RWPE1 (cell line): ENCODE measurements around the gene HRCT1.

Experiments
- CTCF ChIA-PET: fragments of 350-600 bp; sonication (Branson Sonifier 250); formaldehyde crosslinking; extraction: SDS; loops from one replicate; lab custom pipeline; 2021; lab: Yijun Ruan, JAX
- POLR2A ChIA-PET: fragments of 400-600 bp; formaldehyde crosslinking; extraction: SDS; loops from one replicate; lab custom pipeline; 2020; ENCODE audit warnings: antibody characterized with exemption; ENCODE audit not compliant: low non-redundant PET; lab: Yijun Ruan, JAX
- DNase-seq: peaks from one replicate; pipeline ENCODE4 v3.0.0; 2012; ENCODE audit warnings: low spot score
- H3K27ac ChIP-seq: fragments of 450-650 bp; 2 replicates; pipeline ENCODE4 v1.5.1; 2017
- TF ChIP-seq, protein P1 (sequence below): fragments of 450-650 bp; conservative IDR thresholded peaks from 2 replicates; pipeline ENCODE4 v1.5.1; 2017; ENCODE audit warnings: low read depth, mild to moderate bottlenecking

The HRCT1 gene

DNA sequence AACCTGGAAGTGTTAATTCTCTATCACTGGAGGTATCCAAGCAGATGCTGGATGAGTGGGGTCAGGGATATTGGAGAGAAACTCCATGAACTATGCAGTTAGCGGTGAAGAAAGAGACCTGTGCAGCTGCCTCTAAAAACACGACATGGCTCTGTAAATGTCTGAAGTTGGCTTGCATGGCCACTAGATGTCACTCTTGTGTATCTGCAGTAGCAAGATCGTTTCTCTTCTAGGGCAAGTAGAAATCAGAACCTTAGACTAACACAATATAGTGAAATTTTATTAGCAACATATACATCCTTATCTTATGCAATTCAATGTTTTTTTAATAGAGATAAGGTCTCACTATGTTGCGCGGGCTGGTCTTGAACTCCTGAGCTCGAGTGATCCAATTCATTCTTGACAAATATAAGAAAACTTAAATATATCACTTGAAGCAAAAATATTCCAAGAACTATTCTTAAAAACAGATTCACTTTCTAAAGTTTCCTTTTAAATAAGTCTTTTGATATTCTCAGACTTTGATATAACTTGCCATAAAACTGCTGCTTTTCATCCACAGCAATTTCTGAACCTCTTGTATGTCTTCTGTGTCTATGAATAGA, 49.0 kb downstream of the HRCT1 start:
- CTCF ChIA-PET: interaction anchor here (0.5 to 2.4 kb wide), 23 partner anchors 10 to 387 kb away, joined by 3 to 19 read pairs (median 4); partner anchors contain the start of gene CLTA

DNA sequence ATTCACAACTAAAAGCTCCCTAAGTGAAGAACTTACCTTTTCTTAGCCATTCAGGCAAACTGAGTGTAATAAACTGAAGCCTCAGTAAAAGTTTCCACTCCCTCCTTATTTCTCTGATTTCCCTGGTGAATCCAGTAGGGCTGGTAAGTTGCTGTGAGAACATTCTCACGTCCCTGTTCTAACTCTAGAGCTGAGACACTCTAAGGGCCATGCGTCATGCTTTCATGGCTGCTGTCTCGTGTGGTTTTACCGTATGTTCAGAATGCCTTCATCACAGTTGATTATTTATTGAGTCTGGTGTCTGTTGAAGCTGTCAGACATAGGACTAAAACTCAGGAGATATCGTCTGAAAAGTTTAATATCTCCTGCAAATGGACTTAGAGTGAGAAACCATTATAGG, 50.6 kb downstream of the HRCT1 start:
- TF ChIP-seq, protein P1, sequence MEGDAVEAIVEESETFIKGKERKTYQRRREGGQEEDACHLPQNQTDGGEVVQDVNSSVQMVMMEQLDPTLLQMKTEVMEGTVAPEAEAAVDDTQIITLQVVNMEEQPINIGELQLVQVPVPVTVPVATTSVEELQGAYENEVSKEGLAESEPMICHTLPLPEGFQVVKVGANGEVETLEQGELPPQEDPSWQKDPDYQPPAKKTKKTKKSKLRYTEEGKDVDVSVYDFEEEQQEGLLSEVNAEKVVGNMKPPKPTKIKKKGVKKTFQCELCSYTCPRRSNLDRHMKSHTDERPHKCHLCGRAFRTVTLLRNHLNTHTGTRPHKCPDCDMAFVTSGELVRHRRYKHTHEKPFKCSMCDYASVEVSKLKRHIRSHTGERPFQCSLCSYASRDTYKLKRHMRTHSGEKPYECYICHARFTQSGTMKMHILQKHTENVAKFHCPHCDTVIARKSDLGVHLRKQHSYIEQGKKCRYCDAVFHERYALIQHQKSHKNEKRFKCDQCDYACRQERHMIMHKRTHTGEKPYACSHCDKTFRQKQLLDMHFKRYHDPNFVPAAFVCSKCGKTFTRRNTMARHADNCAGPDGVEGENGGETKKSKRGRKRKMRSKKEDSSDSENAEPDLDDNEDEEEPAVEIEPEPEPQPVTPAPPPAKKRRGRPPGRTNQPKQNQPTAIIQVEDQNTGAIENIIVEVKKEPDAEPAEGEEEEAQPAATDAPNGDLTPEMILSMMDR: no peak
- POLR2A ChIA-PET: no interaction called here
- DNase-seq: no peak
- CTCF ChIA-PET: interaction anchor here (0.6 to 2.4 kb wide), 7 partner anchors 11 to 345 kb away, joined by 3 to 19 read pairs (median 4); partner anchors contain the start of gene CLTA
- H3K27ac ChIP-seq: no peak overlapping the region

More for the DNA sequence above, 49.0 kb downstream of the HRCT1 start:
- TF ChIP-seq, protein P1: peak; percentile 99
- H3K27ac ChIP-seq: no peak overlapping the region
- DNase-seq: peak; percentile 66
- POLR2A ChIA-PET: no interaction called here
